Trophoblast cell (in vitro differentiated cells and primary cell): Measurements from ENCODE around the gene GUCD1.
A peak's percentile ranks its signal among the peaks of the same experiment; 100 is the strongest.

Experiments used
- DNase-seq, 2 donors: peaks; one replicate each; pipeline ENCODE4 v3.0.0-alpha.2; 2016
- H2AFZ ChIP-seq: 2 replicates; pipeline ENCODE4 v1.6.1; 2013; ENCODE audit warnings: low read length, moderate library complexity, mild to moderate bottlenecking; ENCODE audit not compliant: insufficient read depth, poor library complexity
- H2AK5ac ChIP-seq: 2 replicates; pipeline ENCODE4 v1.6.1; 2013; ENCODE audit warnings: mild to moderate bottlenecking, low read length
- H2BK120ac ChIP-seq: 2 replicates; pipeline ENCODE4 v1.6.1; 2013; ENCODE audit warnings: low read length, mild to moderate bottlenecking, moderate library complexity; ENCODE audit not compliant: insufficient read depth, poor library complexity
- H2BK12ac ChIP-seq: 2 replicates; pipeline ENCODE4 v1.6.1; 2013; ENCODE audit warnings: mild to moderate bottlenecking, low read length, moderate library complexity
- H2BK5ac ChIP-seq: 2 replicates; pipeline ENCODE4 v1.6.1; 2013; ENCODE audit warnings: low read length, low read depth, moderate library complexity, mild to moderate bottlenecking; ENCODE audit not compliant: poor library complexity
- H3K14ac ChIP-seq: 2 replicates; pipeline ENCODE4 v1.6.1; 2013; ENCODE audit warnings: mild to moderate bottlenecking, low read length
- H3K18ac ChIP-seq: 2 replicates; pipeline ENCODE4 v1.6.1; 2013; ENCODE audit warnings: mild to moderate bottlenecking, low read length
- H3K23ac ChIP-seq: 2 replicates; pipeline ENCODE4 v1.6.1; 2013; ENCODE audit warnings: low read length
- H3K27ac ChIP-seq: 2 replicates; pipeline ENCODE4 v1.5.1; 2013; ENCODE audit warnings: low read depth, mild to moderate bottlenecking, inconsistent platforms, low read length, moderate library complexity
- H3K27me3 ChIP-seq: 2 replicates; pipeline ENCODE4 v1.6.1; 2013; ENCODE audit warnings: inconsistent platforms, mild to moderate bottlenecking, low read length, moderate library complexity; ENCODE audit not compliant: insufficient read depth
- H3K36me3 ChIP-seq, 2 experiments: 1 replicate in 1 of 2; 2 replicates in 1 of 2; pipeline ENCODE4 v1.6.1; 2013; ENCODE audit warnings: low read length in 2 of 2, mild to moderate bottlenecking in 2 of 2, moderate library complexity in 1 of 2; ENCODE audit not compliant: insufficient read depth in 2 of 2, control insufficient read depth in 1 of 2
- H3K4ac ChIP-seq: 2 replicates; pipeline ENCODE4 v1.6.1; 2013; ENCODE audit warnings: low read depth, mild to moderate bottlenecking, low read length, moderate library complexity
- H3K4me1 ChIP-seq, 2 experiments: 1 replicate in 1 of 2; 2 replicates in 1 of 2; pipeline ENCODE4 v1.6.1; 2013; ENCODE audit warnings: low read length in 2 of 2, mild to moderate bottlenecking in 2 of 2, moderate library complexity in 1 of 2; ENCODE audit not compliant: insufficient read depth in 2 of 2, control insufficient read depth in 1 of 2
- H3K4me2 ChIP-seq: 2 replicates; pipeline ENCODE4 v1.6.1; 2013; ENCODE audit warnings: inconsistent platforms, mild to moderate bottlenecking, low read length, moderate library complexity
- H3K4me3 ChIP-seq: 2 replicates; pipeline ENCODE4 v1.5.1; 2013; ENCODE audit warnings: mild to moderate bottlenecking, low read depth, low read length, inconsistent platforms
- H3K79me1 ChIP-seq: one replicate; pipeline ENCODE4 v1.6.1; 2013; ENCODE audit warnings: low read length
- H3K79me2 ChIP-seq: 2 replicates; pipeline ENCODE4 v1.6.1; 2013; ENCODE audit warnings: low read length, mild to moderate bottlenecking; ENCODE audit not compliant: control insufficient read depth, insufficient read depth, poor library complexity
- H3K9ac ChIP-seq: 2 replicates; pipeline ENCODE4 v1.6.1; 2013; ENCODE audit warnings: mild to moderate bottlenecking, low read length
- H3K9me3 ChIP-seq: 2 replicates; pipeline ENCODE4 v1.6.1; 2013; ENCODE audit warnings: low read depth, mild to moderate bottlenecking, control low read depth, inconsistent platforms, low read length; ENCODE audit not compliant: insufficient read depth
- H4K12ac ChIP-seq: 2 replicates; pipeline ENCODE4 v1.6.1; 2013; ENCODE audit warnings: low read depth, mild to moderate bottlenecking, low read length, moderate library complexity
- H4K8ac ChIP-seq: 2 replicates; pipeline ENCODE4 v1.6.1; 2013; ENCODE audit warnings: low read depth, mild to moderate bottlenecking, low read length, moderate library complexity
- H4K91ac ChIP-seq: one replicate; pipeline ENCODE4 v1.6.1; 2013; ENCODE audit warnings: low read depth, mild to moderate bottlenecking, low read length, moderate library complexity
- WGBS: extraction: QIAGEN DNeasy Blood & Tissue Kit; methylation state at CpG from one replicate; pipeline ENCODE4 v1.1.7; 2013; ENCODE audit warnings: missing lambda C conversion rate; ENCODE audit not compliant: insufficient read length, insufficient coverage; ENCODE audit errors: extremely low coverage; 5-methylcytosine and 5-hydroxymethylcytosine counted together

The GUCD1 gene

GRCh38 chr22:24516301-24516737 is 38.6 kb downstream of the GUCD1 start:
- H3K18ac ChIP-seq, result no peak overlapping the region
- H3K14ac ChIP-seq, result no peak overlapping the region
- H2AK5ac ChIP-seq, result no peak overlapping the region
- no peaks in the 10 kb centered on the region for H3K27me3 ChIP-seq
- H4K12ac ChIP-seq, result no peak overlapping the region
- no peak overlapping the region for H2BK120ac ChIP-seq
- peak; percentile 76 to 93 for DNase-seq
- H2BK12ac ChIP-seq, result no peak overlapping the region
- H3K9ac ChIP-seq, result no peak overlapping the region
- no peak overlapping the region for H4K91ac ChIP-seq
- no peak overlapping the region for H3K23ac ChIP-seq
- no peaks in the 10 kb centered on the region for H3K36me3 ChIP-seq
- H3K9me3 ChIP-seq, result no peaks in the 10 kb centered on the region
- no peak overlapping the region for H3K27ac ChIP-seq
- no peak overlapping the region for H3K4me2 ChIP-seq
- no peak overlapping the region for H3K4me3 ChIP-seq
- no CpG with 5 or more reads among the region's 3 CpGs for WGBS
- H2AFZ ChIP-seq, result no peak overlapping the region
- H3K4ac ChIP-seq, result no peak overlapping the region
- H2BK5ac ChIP-seq, result no peak overlapping the region
- no peaks in the 10 kb centered on the region for H3K79me1 ChIP-seq
- no peaks in the 10 kb centered on the region for H3K79me2 ChIP-seq
- no peaks in the 10 kb centered on the region for H3K4me1 ChIP-seq
- H4K8ac ChIP-seq, result no peak overlapping the region

- no CpG with 5 or more reads among the region's 8 CpGs for WGBS
- H3K4me3 ChIP-seq, result no peak overlapping the region
- no peak overlapping the region for H3K4me2 ChIP-seq
- no peaks in the 10 kb centered on the region for H3K79me2 ChIP-seq
- no peak overlapping the region for H4K8ac ChIP-seq
- H3K18ac ChIP-seq, result no peak overlapping the region
- no peaks in the 10 kb centered on the region for H3K9me3 ChIP-seq
- no peak overlapping the region for H3K27ac ChIP-seq
- H2BK120ac ChIP-seq, result no peak overlapping the region
- H4K91ac ChIP-seq, result no peak overlapping the region
- no peak overlapping the region for H4K12ac ChIP-seq
- no peaks in the 10 kb centered on the region for H3K4me1 ChIP-seq
- H3K36me3 ChIP-seq, result no peaks in the 10 kb centered on the region
- no peak for DNase-seq
- H3K27me3 ChIP-seq, result no peaks in the 10 kb centered on the region
- no peak overlapping the region for H2AK5ac ChIP-seq
- H3K4ac ChIP-seq, result no peak overlapping the region
- H2BK5ac ChIP-seq, result no peak overlapping the region
- H3K9ac ChIP-seq, result no peak overlapping the region
- no peak overlapping the region for H3K23ac ChIP-seq
- no peak overlapping the region for H3K14ac ChIP-seq
- no peaks in the 10 kb centered on the region for H3K79me1 ChIP-seq
- no peak overlapping the region for H2BK12ac ChIP-seq
- no peak overlapping the region for H2AFZ ChIP-seq
Observed at GRCh38 chr22:24515027-24515338, 40.0 kb downstream of the GUCD1 start.

- DNase-seq, result no peak
- no CpG with 5 or more reads among the region's 14 CpGs for WGBS
- H3K4me2 ChIP-seq, result no peak overlapping the region
Observed at GRCh38 chr22:24514241-24515026, 40.5 kb downstream of the GUCD1 start.

GRCh38 chr22:24513378-24514240 is 41.3 kb downstream of the GUCD1 start:
- Histone ChIP-seq H4K12ac (no peak overlapping the region), H3K4me2 (no peak overlapping the region), H3K23ac (no peak overlapping the region), H3K14ac (no peak overlapping the region), H3K27ac (no peak overlapping the region), H3K79me1 (no peaks in the 10 kb centered on the region), H4K91ac (no peak overlapping the region), H2BK120ac (no peak overlapping the region), H3K79me2 (no peaks in the 10 kb centered on the region), H3K18ac (no peak overlapping the region), H3K4me1 (no peaks in the 10 kb centered on the region), H2BK5ac (no peak overlapping the region), H2AFZ (no peak overlapping the region), H2AK5ac (no peak overlapping the region), H3K36me3 (no peaks in the 10 kb centered on the region), H3K4me3 (no peak overlapping the region), H3K27me3 (no peaks in the 10 kb centered on the region), H3K9ac (no peak overlapping the region), H3K4ac (no peak overlapping the region), H3K9me3 (no peaks in the 10 kb centered on the region), H4K8ac (no peak overlapping the region), H2BK12ac (no peak overlapping the region)
- no CpG with 5 or more reads among the region's 9 CpGs for WGBS
- DNase-seq, result no peak

More at GRCh38 chr22:24514241-24515026, 40.5 kb downstream of the GUCD1 start:
- Histone ChIP-seq H3K14ac (no peak overlapping the region), H3K4ac (no peak overlapping the region), H2BK120ac (no peak overlapping the region), H3K9ac (no peak overlapping the region), H3K27me3 (no peaks in the 10 kb centered on the region), H3K36me3 (no peaks in the 10 kb centered on the region), H3K4me1 (no peaks in the 10 kb centered on the region), H2AFZ (no peak overlapping the region), H3K4me3 (no peak overlapping the region), H3K18ac (no peak overlapping the region), H4K12ac (no peak overlapping the region), H4K8ac (no peak overlapping the region), H4K91ac (no peak overlapping the region), H2BK12ac (no peak overlapping the region), H3K27ac (no peak overlapping the region), H2BK5ac (no peak overlapping the region), H3K79me1 (no peaks in the 10 kb centered on the region), H3K23ac (no peak overlapping the region), H2AK5ac (no peak overlapping the region), H3K9me3 (no peaks in the 10 kb centered on the region), H3K79me2 (no peaks in the 10 kb centered on the region)
